ENCODE measurements around the gene ABLIM1. TPM values are rescaled to one million over a fixed set of nuclear protein-coding genes. Genes with fewer than 3 reads are reported as not detected.

The ABLIM1 gene
- total and polyA plus RNA-seq, 10 of the 15 experiments (the other 5 are each of a cell fraction or from before 2014, with no cell fraction given), result 14.2 to 50.5 (median 28.1) TPM

- no peak overlapping the region for H2AFZ ChIP-seq (ENCODE audit: control insufficient read depth, low read depth, low read length)
- H4K20me1 ChIP-seq (ENCODE audit: control insufficient read depth, insufficient read depth), result no peaks in the 10 kb centered on the region
- H3K36me3 ChIP-seq (ENCODE audit: control insufficient read depth in 2 of 2, insufficient read depth in 2 of 2, low read length in 1 of 2), result no peaks in the 10 kb centered on the region
- DNase-seq (ENCODE audit: low read depth, low spot score), result no peak
- in situ Hi-C loops (cut with MboI) (no loop called here), intact Hi-C loops (cut with micrococcal nuclease; ENCODE audit: unreplicated experiment) (no loop called here)
- H3K79me2 ChIP-seq (ENCODE audit: control insufficient read depth, insufficient read depth, low read length), result no peaks in the 10 kb centered on the region
- H3K27ac ChIP-seq (ENCODE audit: control insufficient read depth, insufficient read depth), result no peak overlapping the region
- WGBS (ENCODE audit: insufficient coverage, insufficient replicate concordance, low lambda C conversion rate, missing lambda C conversion rate), result 40% methylated on average over 3 of the region's 3 CpGs
- BruUV-seq (replicated peaks), result no TSS peak
- no peak for ATAC-seq
- SMC1A ChIA-PET (ENCODE audit: uncharacterized antibody, unreplicated experiment), result no interaction called here
- H3K9ac ChIP-seq (ENCODE audit: control insufficient read depth, insufficient read depth, low read length), result no peak overlapping the region
- FAIRE-seq, result no peak
- H3K4me1 ChIP-seq (ENCODE audit: control insufficient read depth, insufficient read depth, low read length), result no peaks in the 10 kb centered on the region
- no peak for TF ChIP-seq WRNIP1 (IDR thresholded peaks at IDR 0.05; ENCODE audit: borderline replicate concordance, low read depth, low read length)
- TF ChIP-seq ZNF24 (IDR thresholded peaks at IDR 0.05), result no peak
- TF ChIP-seq FOS (IDR thresholded peaks at IDR 0.05; ENCODE audit: borderline replicate concordance, extremely low read depth, insufficient read length), result no peak
- no peak for TF ChIP-seq NFIC (IDR thresholded peaks at IDR 0.05; ENCODE audit: low read depth, low read length)
- no peak for TF ChIP-seq MYC (IDR thresholded peaks at IDR 0.05; ENCODE audit: insufficient read depth, insufficient read length, insufficient replicate concordance, low read length, severe bottlenecking)
- no peak for TF ChIP-seq SREBF1 (IDR thresholded peaks at IDR 0.05; ENCODE audit: low read length)
- TF ChIP-seq MEF2A (IDR thresholded peaks at IDR 0.05; ENCODE audit: insufficient read depth, low read depth, low read length), result no peak
- TF ChIP-seq NFXL1 (IDR thresholded peaks at IDR 0.05; ENCODE audit: borderline replicate concordance), result no peak
- TF ChIP-seq E4F1 (IDR thresholded peaks at IDR 0.05; ENCODE audit: borderline replicate concordance, partially characterized antibody), result no peak
- TF ChIP-seq PRDM15 (CRISPR knock-in tag; IDR thresholded peaks at IDR 0.05), result no peak
- TF ChIP-seq CHD1 (IDR thresholded peaks at IDR 0.05; ENCODE audit: low read depth, low read length), result no peak
- no peak for TF ChIP-seq MXI1 (IDR thresholded peaks at IDR 0.05; ENCODE audit: low read depth, low read length)
- peaks cover 2% of the 10 kb centered on the region in 2 experiments; a peak in 1 of 4 replicates for H3K27me3 ChIP-seq (replicated peaks in 1 of 2; ENCODE audit: control insufficient read depth in 2 of 2, insufficient read depth in 2 of 2, low read length in 1 of 2)
- POLR2A ChIA-PET, result no interaction called here
- H3K4me3 ChIP-seq, result no peak overlapping the region
- H3K9me3 ChIP-seq (replicated peaks; ENCODE audit: control insufficient read depth, insufficient read depth, low read length), result no peaks in the 10 kb centered on the region
- RAD21 ChIA-PET (ENCODE audit: unreplicated experiment), result no interaction called here
- H3K4me2 ChIP-seq (ENCODE audit: control insufficient read depth, insufficient read depth), result no peak overlapping the region
- CTCF ChIA-PET, result no interaction called here
These were observed 3.3 kb upstream of the ABLIM1 start for GRCh38 chr10:114661212-114661880.
